VCaP (cell line): Measurements from ENCODE around the gene APOC4.
A peak's percentile ranks its signal among the peaks of the same experiment; 100 is the strongest.

Experiments used
- H3K27ac ChIP-seq: fragments of 450-650 bp; 2 replicates; pipeline ENCODE4 v1.5.1; 2017
- CTCF ChIP-seq: fragments of 450-650 bp; conservative IDR thresholded peaks from 2 replicates; pipeline ENCODE4 v1.5.1; 2017; ENCODE audit warnings: mild to moderate bottlenecking, moderate library complexity

The APOC4 gene

GRCh38 chr19:44948763-44949374 is 6.8 kb downstream of the APOC4 start:
- TF ChIP-seq CTCF = no peak
- H3K27ac ChIP-seq = no peak overlapping the region

- H3K27ac ChIP-seq = no peak overlapping the region
- no peak for TF ChIP-seq CTCF
Measured at GRCh38 chr19:44949550-44949949, 7.5 kb downstream of the APOC4 start.

GRCh38 chr19:44951179-44952159 is 9.4 kb downstream of the APOC4 start:
- peak; percentile 96 for TF ChIP-seq CTCF
- peak overlapping the region; percentile 69 for H3K27ac ChIP-seq

GRCh38 chr19:44954278-44954648 is 12.2 kb downstream of the APOC4 start:
- peak overlapping the region; percentile 98 for H3K27ac ChIP-seq
- no peak for TF ChIP-seq CTCF

- TF ChIP-seq CTCF = no peak
- peak within 1 kb of the TSS; percentile 98 for H3K27ac ChIP-seq
Measured at GRCh38 chr19:44954649-44955504, 12.8 kb downstream of the APOC4 start, which contains the start of gene CLPTM1. Gene CLPTM1 (plus strand): TSS chr19:44955380. CDS start chr19:44955396, 16 bp downstream.

- H3K27ac ChIP-seq = peak overlapping the region; percentile 98
- TF ChIP-seq CTCF = no peak
Measured at GRCh38 chr19:44955505-44956439, 13.7 kb downstream of the APOC4 start.
